DMS 273 treated with DMSO at 0.1 percent for 48 hours (cell line): Measurements from ENCODE around the gene MLN.

Experiments
- DNase-seq: peaks from one replicate; lab custom pipeline; 2025; lab: John Stamatoyannopoulos, UW

The MLN gene, protein sequence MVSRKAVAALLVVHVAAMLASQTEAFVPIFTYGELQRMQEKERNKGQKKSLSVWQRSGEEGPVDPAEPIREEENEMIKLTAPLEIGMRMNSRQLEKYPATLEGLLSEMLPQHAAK

DNA sequence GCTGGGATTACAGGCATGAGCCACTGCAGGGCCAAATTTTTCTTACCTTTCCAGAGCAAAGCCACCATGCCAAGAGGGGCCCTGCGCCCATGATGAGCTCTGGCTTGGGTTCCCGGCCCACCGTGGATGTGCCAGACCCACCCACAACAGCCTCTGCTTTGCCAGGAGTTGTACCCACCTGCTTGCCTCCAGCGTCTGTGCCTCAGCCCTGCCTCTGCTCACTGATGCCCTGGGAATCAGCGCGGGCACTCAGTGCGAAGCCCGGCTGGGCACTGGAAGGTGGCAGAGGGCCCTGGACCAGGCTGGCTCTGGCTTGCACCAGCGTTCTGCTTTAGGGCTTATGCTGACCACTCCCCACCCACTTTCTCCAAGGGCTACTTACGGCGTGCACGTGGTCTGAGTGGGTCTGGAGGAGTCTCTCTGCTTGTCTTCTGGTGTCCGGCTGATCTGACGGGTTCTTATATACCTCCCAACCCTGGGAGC is at the start of gene MLN:
Gene MLN (minus strand): TSS at position 433 of the 483 bp plus-strand sequence. CDS start 2,840 bp downstream, outside the sequence.
- no peak for DNase-seq

DNA sequence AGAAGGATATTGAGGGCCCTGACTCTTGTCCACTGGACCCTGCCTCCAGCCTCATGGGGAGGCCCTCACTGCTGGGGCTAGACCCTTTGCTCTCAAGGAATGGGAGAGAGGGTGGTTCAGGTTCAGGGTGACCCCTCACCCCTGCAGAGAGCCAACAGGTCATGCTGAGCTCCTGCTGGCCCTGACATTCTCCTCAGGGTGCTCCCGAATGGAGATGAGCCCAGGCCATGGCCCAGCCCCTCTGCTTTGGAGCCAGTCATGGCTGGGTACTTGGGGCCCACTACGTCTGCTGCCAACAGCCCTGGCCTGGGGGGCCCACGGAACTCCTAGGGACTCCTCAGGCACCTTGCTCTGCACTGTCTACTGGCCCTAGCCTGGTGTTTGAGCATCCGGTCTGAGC is 49.2 kb upstream of the MLN start:
- DNase-seq = no peak

DNA sequence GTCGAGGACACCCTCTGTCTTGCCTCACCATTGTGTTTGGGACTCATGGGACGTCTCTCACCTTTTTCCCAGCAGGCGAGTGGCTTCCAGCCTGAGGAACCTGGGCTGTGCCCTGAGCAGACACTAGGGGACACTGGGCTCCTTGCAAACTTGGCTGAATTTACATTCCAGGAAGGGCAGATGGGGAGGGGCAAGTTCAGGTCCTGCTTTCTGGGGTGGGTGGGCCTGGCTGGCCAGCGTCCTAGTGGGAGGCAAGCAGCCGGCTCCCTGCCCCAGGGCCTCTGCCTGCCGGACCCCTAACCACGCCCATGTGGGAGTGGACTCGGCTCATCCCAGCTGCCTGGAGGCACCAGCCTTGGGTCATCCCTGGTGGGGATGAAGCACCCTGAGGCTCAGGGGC is 48.2 kb upstream of the MLN start:
- DNase-seq = peak; percentile 32

DNA sequence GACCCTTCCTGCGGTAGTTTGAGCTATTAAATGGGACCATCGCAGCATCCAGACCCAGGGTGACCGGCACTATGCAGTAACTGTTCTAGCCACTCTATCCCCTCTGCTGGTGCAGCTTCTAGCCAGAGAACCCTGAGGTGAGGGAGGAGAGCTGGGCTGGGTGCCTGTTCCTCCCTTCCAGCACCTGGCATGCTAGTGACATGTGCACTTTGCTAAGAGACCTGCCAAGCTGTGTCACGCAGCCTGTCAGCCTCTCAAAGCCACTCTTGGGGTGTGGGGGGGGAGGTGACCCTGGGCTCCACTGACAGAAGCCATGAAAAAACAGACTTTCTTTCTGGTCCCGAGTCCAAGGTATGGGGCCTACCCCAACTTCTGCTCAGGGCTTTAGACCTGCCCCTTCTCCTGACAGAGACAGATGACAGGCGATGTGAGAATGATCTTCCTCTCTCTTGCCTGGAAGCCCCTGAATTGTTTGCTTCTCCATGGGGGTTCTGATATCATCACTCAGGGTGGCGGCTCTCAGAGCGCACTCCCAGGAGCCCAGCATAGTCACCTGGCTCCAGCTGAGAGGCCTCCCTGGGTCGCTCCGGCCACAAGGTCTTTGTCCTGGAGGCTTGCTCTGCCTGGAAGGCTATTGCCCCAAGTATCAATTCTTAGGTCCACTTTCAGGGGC is 47.2 kb upstream of the MLN start:
- no peak for DNase-seq

DNA sequence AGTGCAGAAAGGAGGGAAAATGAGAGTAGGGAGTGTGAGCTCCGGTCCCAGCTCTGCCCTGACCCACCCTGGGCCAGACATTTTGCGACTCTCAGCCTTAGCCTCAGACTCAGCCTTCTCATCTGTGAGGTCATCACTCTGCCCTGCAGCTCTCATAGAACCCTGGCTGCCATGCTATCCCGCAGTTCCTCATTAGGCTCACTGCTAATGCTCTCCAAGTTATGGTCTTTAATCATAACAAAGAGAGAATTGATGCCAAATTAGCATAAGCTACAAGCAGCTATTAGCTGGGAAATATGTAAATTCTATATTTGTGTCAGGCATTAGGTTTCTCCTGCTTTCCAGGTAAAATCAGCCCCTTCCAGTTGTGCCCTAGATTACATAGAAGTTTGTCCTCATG is 46.5 kb upstream of the MLN start:
- DNase-seq = no peak

DNA sequence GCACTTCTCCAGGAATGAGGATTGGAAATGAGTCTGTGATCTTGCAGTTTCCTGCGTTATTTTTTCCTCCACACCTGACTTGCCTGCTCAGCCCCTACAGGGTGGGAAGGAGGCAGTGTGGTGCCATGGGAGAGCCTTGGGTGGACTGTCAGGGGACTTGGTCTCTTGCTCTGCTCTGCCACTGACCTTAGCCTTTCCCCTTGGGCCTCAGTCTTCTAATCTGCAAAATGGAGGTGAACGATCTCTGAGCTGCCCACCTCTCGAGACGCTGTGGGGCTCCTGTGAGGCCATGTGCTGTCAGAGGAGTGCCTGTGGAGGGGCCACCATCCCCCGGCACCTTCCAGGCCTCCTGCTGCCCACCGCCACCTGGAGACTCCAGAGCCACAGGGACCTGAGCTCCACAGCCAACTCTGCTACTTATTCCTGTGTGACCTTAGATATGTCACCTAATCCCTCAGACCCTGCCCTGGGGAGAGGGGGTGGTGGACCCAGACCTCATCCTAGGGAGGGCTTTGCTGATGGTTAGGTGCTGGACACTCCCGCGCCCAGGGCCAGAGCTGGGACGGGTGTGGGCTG is 45.8 kb upstream of the MLN start:
- no peak for DNase-seq

DNA sequence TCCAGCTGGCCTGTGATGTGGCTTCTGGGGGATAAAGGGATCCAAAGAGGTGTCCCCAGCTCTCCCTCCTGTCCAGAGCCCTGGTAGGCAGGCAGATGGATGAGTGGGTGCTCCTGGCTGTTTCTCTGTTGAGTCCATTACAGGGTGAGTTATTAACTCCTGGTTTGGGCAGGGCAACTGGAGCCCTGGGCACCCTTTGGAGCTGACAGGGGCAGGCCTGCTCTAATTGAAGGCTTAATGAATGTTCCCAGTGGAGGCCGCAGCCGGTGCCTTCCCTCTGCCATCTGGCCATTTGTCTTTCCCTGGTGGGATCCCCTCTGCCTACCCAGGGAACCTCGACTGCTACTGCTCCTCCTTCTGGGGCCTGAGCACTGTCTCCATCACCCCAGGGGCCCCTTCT is 44.7 kb upstream of the MLN start:
- DNase-seq = peak; percentile 80

DNA sequence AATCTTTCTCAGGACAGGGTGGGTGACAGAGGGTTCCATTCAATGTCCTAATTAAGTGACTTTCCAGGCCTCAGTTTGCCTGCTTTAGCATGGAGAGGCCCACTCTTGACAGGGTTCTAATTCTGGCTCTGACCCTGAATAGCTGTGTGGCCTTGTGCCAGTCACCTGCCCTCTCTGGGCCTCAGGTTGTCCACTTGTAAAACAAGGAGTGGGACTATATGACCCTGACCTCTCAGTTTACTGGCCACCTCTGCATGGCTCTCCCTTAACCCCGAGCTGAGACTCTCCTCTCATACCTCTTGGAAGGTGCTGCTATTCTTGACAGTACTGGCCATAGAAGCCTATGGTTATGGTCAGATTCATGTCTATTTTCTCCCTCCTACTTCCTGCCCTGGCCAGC is 44.1 kb upstream of the MLN start:
- DNase-seq = no peak

DNA sequence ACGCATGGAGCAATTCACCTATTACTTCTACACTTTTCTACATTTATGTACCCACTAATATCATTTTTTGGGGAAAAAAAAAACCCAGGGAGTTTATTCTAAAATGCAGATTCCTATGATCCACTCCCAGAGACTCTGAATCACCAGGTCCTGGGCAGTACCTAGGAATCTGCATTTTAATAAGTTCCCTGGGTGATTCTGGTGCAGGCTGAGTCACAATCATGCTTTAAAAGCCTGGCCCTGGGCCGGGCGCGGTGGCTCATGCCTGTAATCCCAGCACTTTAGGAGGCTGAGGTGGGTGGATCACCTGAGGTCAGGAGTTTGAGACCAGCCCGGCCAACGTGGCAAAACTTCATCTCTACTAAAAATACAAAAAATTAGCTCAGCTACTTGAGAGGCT is 43.3 kb upstream of the MLN start:
- no peak for DNase-seq

DNA sequence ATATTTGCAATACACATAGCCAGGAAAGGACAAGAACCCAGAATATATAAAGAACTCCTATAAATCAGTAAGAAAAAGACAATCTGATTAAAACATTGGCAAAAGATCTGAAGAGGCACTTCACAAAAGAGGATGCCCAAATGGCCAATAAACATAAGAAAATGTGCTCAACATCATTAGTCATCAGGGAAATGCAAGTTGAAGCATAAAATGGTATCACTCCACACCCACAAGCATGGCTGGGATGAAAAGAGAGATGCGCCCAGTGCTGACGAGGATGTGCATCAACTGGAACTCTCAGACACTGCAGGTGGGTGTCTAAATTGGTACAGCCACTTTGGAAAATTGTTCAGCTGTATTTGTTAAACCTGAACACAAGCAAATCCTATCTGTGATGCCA is 42.4 kb upstream of the MLN start:
- DNase-seq = no peak

DNA sequence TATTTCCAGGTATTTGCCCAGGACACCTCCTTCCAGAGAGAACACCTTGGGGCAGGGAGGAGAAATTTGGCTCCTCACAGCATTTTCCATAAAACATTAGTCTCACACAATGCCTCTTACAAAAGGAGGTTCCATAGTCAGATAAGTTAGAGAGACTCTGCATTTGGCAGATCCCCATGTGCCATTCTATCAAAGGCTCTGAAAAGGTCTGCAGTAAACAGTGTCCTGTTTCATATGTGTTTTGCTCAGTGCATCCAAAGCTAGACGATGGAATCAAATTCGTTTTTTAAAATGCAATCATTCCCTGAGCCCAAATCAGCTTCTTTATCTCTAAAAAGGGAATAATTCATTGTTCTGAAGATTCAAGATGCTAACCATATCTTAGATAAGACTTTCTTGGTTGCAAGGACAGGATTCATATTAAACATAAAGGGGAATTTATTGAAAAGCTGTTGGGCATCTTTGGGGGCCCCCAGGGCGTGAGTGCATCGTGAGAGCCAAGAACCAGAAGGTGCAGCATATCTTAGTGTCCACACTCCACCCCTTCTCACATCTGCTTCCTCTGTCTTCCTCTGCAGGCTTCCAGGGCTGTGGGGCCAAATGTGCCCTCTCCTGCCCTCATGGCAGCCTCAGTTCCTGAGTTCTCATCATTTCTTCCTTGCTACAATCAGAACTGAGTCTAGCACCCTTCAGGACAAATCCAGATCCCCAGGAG is 41.4 kb upstream of the MLN start:
- peak; percentile 30 for DNase-seq

DNA sequence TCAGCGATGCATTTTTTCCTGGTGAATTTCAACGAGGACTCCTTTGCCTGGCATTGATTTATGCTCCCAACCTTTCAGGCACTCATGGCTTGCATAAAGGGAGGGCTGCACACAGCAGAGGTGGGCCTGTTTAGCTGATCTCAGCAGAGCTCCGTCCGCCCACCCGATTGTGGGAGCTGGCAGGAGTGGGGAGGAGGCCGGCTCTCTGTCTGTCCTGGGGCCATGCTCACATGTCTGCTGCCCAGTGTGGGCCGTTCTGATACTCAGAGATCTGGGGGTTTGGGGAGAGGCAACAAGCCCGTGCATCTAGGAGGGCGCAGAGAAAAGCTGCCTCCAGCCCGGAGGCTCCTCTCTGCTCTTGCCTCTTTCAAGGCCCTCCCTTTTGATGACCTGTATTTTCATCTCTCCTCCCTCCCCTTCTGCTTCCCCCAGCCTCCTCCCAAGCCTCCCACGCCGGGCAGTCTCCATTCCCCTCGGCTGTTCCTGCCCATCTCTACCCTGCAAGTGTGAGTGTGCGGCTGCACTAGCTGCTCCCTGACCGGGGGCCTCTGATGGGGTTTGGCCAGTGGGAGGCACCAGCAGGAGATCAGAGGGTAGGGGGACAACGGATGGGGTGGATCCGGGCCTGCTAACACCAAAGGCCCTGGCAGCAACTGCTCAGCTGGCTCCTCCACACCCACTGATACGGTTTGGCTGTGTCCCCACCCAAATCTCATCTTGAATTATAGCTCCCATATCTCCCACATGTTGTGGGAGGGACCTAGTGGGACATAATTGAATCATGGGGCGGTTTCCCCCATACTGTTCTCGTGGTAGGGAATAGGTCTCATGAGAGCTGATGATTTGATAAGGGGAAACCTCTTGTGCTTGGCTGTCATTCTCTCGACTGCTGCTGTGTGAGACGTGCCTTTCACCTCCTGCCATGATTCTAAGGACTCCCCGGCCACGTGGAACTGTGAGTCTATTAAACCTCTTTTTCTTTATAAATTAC is 39.6 kb upstream of the MLN start:
- no peak for DNase-seq

DNA sequence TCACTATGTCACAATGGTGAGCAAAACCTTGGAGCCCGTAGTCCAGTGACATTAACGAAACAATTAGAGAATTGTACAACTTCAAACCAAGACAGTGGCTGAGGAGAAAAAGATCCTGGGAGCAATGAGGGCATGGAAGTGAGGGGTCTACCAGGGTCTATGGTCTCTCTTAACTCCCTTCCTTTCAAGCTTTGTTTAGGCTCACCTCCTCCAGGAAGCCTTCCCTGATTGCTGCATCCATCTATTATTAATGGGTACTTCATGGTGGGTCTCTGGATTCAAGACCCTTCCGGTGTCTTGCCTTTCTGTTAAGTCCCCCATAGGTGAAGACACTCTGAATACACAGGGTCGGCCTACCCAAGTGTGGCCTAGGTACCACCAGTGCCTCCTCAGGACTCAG is 38.1 kb upstream of the MLN start:
- no peak for DNase-seq

DNA sequence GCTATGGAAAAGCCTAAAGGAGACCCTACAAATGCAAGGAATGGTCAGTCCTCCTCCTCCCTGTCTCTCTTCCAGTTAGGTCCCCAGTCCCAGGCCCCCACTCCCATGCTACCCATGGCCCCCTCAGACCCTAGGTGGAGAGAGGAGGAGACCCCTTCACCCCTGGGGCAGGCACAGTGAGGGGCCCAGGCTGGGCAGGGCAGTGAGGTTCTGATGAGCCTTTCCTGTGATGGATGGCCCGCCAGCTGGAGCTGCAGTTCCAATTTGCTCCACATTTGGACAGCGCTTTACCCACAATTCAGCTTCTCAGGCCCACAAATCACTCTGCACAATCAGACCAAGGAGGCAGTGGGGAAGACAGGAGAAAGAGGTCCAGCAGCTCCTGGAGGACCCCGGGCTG is 37.3 kb upstream of the MLN start:
- no peak for DNase-seq

DNA sequence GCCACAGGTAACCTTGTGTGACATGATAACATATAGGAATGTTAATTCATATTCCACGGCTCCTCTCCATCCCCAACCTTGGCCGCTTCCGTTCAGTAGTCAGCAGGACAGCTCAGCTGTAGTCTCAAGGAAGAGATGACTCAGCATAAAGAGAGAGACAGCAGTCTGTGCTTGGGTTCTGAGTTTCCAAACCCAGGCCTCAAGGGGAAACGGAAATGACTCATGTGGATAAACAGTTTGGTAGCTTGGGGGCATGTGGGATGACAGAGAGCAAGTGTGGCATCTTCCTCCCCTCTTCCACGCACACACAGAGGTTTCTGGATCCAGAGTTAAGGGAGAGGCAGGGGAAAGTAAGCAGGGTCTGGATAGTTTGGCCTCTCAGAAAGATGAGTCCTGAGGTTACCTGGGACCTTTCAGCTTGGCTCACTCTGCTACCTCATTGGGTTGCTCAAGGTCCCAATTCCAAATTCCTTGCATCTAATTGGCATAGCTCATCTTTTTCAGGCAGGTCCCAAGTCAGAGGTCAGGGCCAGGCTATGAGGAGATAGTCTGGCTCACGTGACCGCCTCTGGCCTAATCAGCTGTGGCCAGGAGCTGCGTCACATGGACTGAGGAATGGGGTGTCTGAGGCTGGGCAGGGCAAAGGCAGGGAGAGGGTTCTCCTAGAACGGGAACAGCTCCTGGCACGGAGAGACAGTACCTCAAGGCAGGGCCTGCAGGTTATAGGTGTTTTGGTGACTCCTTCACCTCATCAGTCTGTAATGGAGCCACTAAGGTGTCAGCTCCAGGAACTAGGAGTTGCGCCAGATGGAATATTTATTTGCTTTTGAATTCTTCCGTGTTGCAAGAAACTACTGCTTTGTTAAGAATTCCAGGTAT is 36.5 kb upstream of the MLN start:
- peak; percentile 28 for DNase-seq

DNA sequence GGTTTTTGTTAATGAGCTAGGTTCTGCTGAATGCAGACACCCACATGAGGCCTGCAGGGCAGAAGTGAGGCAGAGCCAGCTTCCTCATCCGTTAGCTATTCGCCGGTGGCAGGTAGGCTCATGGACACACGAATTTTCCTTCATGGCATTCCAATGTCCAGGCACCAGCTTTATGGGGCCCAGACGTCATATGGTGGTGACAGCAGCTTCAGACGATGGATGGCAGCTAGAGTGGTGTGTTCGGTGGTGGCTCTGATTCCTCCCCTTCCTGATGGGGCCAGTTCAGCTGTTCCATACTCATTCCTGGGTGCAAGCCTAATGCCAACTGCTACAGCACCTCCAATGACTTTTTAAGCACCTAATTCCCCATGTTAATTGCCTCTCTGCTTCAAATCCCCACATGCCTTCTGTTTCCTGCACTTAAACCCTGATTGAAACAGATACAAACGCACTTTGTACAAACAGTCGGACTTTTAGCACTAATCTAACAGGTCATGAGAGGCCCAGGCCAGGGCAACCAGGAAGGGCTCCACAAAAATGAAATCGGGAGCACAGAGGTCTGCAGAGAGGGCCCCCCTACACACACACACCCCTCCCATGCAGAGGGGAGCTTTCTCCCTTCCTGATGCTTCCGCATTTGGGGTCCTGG is 35.7 kb upstream of the MLN start:
- DNase-seq = no peak

DNA sequence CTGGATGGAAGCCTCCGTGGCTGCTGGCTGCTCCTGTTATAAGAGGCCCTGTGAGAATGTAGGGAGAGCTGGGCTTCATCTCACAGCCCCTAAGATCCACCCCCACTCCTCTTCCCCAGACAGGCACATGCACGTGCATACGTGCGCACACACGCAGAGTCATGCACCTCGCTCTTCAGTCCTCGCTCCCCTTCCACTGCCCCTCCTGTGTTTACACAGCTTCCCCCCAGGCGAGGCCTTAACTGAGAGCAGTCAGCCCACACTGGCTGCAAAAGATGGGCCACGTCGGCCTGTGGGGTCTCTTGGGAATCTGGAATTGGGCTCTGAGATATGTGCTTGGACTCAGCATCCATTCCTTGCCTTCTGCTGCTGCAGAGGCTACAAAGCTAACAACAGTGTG is 35.2 kb upstream of the MLN start:
- no peak for DNase-seq

DNA sequence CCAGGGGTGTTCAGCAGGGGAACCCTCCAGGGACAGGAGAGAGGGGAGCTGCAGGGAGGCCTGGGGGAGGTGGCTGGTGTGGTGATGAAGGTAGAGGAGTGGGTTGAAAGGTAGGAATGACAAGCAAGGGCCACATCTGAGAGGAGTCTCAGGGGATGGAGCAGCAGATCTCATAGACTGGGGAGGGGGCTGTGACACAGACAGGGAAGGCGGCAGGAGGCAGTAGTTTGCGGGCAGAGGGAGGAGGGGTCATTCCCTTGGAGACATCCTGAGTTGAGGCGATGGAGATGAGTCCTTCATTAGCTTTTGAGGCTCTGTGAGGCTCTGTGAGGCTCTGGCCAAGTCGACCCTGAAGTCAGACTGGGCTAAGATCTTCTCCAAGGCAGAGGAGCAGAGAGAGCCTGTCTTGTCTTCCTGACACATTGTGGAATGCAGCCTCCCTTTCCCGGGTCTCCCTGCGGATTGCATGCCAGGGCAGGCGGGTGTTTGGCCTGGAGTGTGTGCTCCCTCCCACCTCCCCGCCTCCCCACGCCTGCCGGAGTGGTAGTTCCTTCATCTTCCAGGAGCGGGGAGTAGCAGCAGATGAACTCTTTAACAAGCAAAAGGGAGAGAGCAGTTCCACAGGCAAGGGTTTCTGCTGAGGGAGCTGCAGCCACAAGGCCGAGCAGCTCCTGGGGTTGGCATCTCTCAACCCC is 34.3 kb upstream of the MLN start:
- DNase-seq = peak; percentile 34

DNA sequence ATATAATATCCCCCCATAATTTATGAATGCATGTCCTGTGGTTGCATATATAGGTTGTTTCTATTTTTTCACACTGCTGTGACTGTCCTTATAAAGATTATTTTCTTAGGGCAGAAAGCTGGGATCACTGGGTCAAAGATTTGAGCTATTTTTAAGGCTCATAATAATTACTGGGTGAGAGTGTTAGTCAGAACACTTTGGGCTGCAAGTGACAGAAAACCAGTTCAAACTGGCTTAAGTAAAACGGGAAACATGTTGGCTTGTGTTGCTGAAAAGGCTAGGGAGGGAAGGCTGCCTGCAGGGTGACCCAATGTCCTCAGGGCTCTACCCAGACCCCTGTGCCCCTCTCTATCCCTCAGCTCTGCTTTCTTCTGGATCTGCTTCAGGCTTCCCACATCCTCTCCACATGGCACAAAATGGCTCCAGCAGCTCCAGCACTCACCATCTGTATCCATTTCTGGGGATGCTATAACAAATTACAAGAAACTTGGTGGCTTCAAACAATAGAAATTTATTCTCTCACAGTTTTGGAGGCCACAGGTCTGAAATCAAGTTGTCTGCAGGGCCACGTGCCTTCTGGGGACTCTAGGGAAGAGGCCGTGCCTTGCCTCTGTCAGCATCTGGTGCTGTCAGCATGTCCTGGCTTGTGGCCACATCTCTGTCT is 33.1 kb upstream of the MLN start:
- no peak for DNase-seq
